Measurements from ENCODE around the gene SEC22B.
A peak's percentile ranks its signal among the peaks of the same experiment; 100 is the strongest.
"Not testable (repeated sequence)": the region's sequence is repeated elsewhere in the genome, so short reads cannot be mapped to it uniquely, and the experiment has no call there.

The SEC22B gene

DNA sequence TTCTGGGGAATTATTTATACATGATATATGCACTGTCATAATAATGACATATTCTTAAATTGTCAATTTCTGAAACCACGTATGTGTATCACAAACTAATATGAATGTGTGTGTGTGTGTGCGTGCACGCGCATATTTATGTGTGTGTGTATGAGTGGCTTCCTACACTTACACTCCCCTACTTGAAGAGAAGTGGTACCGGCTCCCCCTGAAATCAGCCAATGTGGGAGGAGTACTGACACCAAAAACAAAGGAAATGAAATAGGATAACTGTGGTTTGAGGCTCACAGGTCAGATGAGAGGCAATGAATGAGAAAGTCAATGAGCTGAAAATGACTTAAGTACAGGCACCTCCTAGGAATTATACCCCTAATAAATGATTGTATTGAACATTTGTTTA lies 64.1 kb downstream of the SEC22B start:
- not testable (repeated sequence) for H3K79me2 ChIP-seq (ENCODE audit: insufficient read depth, low read length); H2AFZ ChIP-seq (ENCODE audit: low read depth, low read length); H3K4me2 ChIP-seq (ENCODE audit: insufficient read depth, low read length); DNase-seq; H3K4me1 ChIP-seq (ENCODE audit: insufficient read depth, low read length); H3K9ac ChIP-seq (ENCODE audit: low read depth, low read length); H4K20me1 ChIP-seq (ENCODE audit: insufficient read depth, low read length); H3K36me3 ChIP-seq (ENCODE audit: insufficient read depth, low read length); H3K4me3 ChIP-seq (ENCODE audit: low read depth in 1 of 2, low read length in 2 of 2); H3K27me3 ChIP-seq (ENCODE audit: insufficient read depth, low read length, poor library complexity); H3K9me3 ChIP-seq (ENCODE audit: insufficient read depth, low read length, severe bottlenecking); H3K27ac ChIP-seq (ENCODE audit: low read length)
- ATAC-seq (ENCODE audit: insufficient read depth, low read depth), result peak; percentile 64; the same call in 2 of the 3 replicates

DNA sequence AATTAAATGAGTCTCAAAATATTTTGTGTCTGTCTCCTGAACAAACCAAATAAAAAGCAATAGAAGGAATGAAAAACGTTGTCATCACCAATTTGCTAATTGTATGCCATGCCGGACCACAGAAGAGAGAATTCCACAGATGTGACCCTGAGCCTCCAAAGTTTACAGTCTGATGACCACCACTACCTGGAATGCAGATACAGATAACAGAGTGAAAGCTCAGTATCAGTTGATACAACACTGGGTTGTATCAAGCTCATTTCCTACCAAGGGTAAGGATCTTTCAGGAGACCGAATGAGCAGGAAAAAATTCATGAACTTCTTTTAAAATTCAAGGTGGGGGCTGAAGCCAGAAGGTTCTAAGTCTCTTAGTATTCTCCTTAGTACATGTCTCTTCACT lies 64.5 kb downstream of the SEC22B start:
- DNase-seq; H2AFZ ChIP-seq (ENCODE audit: low read depth, low read length); H3K4me1 ChIP-seq (ENCODE audit: insufficient read depth, low read length); H3K4me3 ChIP-seq (ENCODE audit: low read depth in 1 of 2, low read length in 2 of 2); H3K9ac ChIP-seq (ENCODE audit: low read depth, low read length); H3K79me2 ChIP-seq (ENCODE audit: insufficient read depth, low read length); H3K27me3 ChIP-seq (ENCODE audit: insufficient read depth, low read length, poor library complexity); H3K4me2 ChIP-seq (ENCODE audit: insufficient read depth, low read length); H4K20me1 ChIP-seq (ENCODE audit: insufficient read depth, low read length); H3K27ac ChIP-seq (ENCODE audit: low read length); ATAC-seq (ENCODE audit: insufficient read depth, low read depth); H3K9me3 ChIP-seq (ENCODE audit: insufficient read depth, low read length, severe bottlenecking); H3K36me3 ChIP-seq (ENCODE audit: insufficient read depth, low read length): not testable (repeated sequence)

DNA sequence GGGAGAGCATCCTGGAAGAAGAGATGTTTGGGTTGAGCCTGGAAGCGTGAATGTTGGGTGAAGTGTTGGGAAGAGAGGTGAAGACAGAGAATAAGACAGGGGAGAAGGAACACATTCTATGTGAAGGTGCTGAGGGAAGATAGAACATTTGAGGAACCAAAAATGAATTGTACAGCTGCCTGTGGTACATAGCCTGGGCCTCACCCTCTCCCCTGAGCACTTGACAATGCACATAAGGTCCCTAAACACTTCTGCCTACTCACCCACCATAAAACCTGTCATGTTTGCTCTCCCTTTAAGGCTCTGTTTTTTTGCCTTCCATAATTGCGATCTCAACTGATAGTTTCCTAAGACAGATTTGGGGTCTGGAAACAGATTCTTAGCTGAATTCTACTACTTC lies 65.3 kb downstream of the SEC22B start:
- H4K20me1 ChIP-seq (ENCODE audit: insufficient read depth, low read length); H3K4me3 ChIP-seq (ENCODE audit: low read depth in 1 of 2, low read length in 2 of 2); H3K4me1 ChIP-seq (ENCODE audit: insufficient read depth, low read length); ATAC-seq (ENCODE audit: insufficient read depth, low read depth); H3K9me3 ChIP-seq (ENCODE audit: insufficient read depth, low read length, severe bottlenecking); H3K27me3 ChIP-seq (ENCODE audit: insufficient read depth, low read length, poor library complexity); H3K27ac ChIP-seq (ENCODE audit: low read length); H3K36me3 ChIP-seq (ENCODE audit: insufficient read depth, low read length); H3K4me2 ChIP-seq (ENCODE audit: insufficient read depth, low read length); H2AFZ ChIP-seq (ENCODE audit: low read depth, low read length); H3K79me2 ChIP-seq (ENCODE audit: insufficient read depth, low read length); H3K9ac ChIP-seq (ENCODE audit: low read depth, low read length); DNase-seq: not testable (repeated sequence)

DNA sequence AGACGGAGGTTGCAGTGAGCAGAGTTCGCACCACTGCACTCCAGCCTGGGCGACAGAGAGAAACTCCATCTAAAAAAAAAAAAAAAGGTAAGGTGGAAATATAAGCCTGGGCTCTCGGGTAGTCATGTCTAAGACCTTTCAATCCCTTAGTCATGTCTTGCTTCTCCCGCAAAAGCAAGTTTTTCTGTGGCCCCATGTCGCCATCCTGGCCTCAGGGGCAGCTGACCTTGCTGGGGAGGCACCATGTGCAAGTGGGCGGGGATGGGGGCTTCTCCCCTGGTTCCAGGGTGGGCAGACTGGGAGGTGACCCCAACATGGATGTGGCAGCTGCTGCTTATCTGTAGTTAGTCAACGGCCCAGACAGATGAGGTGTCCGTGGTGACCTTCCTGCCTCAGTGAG lies 66.7 kb downstream of the SEC22B start:
- not testable (repeated sequence) for DNase-seq; H3K27me3 ChIP-seq (ENCODE audit: insufficient read depth, low read length, poor library complexity); H3K9me3 ChIP-seq (ENCODE audit: insufficient read depth, low read length, severe bottlenecking); ATAC-seq (ENCODE audit: insufficient read depth, low read depth); H3K36me3 ChIP-seq (ENCODE audit: insufficient read depth, low read length); H3K9ac ChIP-seq (ENCODE audit: low read depth, low read length); H3K4me3 ChIP-seq (ENCODE audit: low read depth in 1 of 2, low read length in 2 of 2); H3K4me2 ChIP-seq (ENCODE audit: insufficient read depth, low read length); H3K4me1 ChIP-seq (ENCODE audit: insufficient read depth, low read length); H3K27ac ChIP-seq (ENCODE audit: low read length); H3K79me2 ChIP-seq (ENCODE audit: insufficient read depth, low read length); H2AFZ ChIP-seq (ENCODE audit: low read depth, low read length); H4K20me1 ChIP-seq (ENCODE audit: insufficient read depth, low read length)

DNA sequence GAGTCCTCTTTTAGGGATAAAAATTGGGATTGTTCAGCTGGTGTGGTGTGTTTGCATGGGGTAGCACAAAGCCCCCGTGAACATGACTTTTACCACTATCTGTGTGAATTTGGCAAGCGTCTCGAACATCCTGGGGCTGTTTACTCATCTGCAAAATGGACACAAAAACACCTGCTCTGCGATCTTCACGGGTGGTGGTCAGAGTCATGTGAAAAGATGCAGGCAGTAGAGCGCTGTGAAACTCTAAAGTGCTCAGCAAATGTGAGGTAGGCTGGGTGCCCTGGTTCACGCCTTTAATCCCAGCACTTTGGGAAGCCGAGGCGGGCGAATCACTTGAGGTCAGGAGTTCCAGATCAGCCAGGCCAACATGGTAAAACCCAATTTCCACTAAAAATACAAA lies 67.1 kb downstream of the SEC22B start:
- not testable (repeated sequence) for H3K9me3 ChIP-seq (ENCODE audit: insufficient read depth, low read length, severe bottlenecking); H2AFZ ChIP-seq (ENCODE audit: low read depth, low read length); ATAC-seq (ENCODE audit: insufficient read depth, low read depth); H3K9ac ChIP-seq (ENCODE audit: low read depth, low read length); H3K4me1 ChIP-seq (ENCODE audit: insufficient read depth, low read length); H3K27me3 ChIP-seq (ENCODE audit: insufficient read depth, low read length, poor library complexity); H4K20me1 ChIP-seq (ENCODE audit: insufficient read depth, low read length); H3K4me3 ChIP-seq (ENCODE audit: low read depth in 1 of 2, low read length in 2 of 2); H3K4me2 ChIP-seq (ENCODE audit: insufficient read depth, low read length); H3K36me3 ChIP-seq (ENCODE audit: insufficient read depth, low read length); H3K27ac ChIP-seq (ENCODE audit: low read length); H3K79me2 ChIP-seq (ENCODE audit: insufficient read depth, low read length); DNase-seq

DNA sequence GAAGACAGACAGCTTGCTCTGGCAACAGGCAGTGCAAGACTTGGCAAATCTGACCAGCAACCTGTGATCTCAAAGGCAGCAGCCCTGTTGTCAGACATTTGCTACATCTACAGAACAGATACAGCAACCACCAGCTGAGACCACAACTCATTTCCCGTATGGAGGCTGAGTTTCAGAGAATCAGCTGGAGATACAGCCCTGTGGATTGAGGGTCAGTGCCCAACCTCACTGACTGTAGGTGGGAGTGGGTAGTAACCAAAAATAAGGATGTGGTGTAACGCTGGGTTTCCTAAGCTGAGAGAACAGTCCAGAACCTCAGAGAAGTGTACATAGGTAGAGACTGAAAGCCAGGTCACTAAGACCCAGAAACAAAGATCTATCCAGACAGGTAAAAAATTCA lies 71.0 kb downstream of the SEC22B start:
- not testable (repeated sequence) for H3K79me2 ChIP-seq (ENCODE audit: insufficient read depth, low read length); H3K9me3 ChIP-seq (ENCODE audit: insufficient read depth, low read length, severe bottlenecking); H3K9ac ChIP-seq (ENCODE audit: low read depth, low read length); H3K27me3 ChIP-seq (ENCODE audit: insufficient read depth, low read length, poor library complexity); H3K36me3 ChIP-seq (ENCODE audit: insufficient read depth, low read length); H3K4me3 ChIP-seq (ENCODE audit: low read depth in 1 of 2, low read length in 2 of 2); H2AFZ ChIP-seq (ENCODE audit: low read depth, low read length); H3K4me2 ChIP-seq (ENCODE audit: insufficient read depth, low read length); H3K4me1 ChIP-seq (ENCODE audit: insufficient read depth, low read length); H3K27ac ChIP-seq (ENCODE audit: low read length); DNase-seq; H4K20me1 ChIP-seq (ENCODE audit: insufficient read depth, low read length)
- peak; percentile 79 for ATAC-seq (ENCODE audit: insufficient read depth, low read depth)

DNA sequence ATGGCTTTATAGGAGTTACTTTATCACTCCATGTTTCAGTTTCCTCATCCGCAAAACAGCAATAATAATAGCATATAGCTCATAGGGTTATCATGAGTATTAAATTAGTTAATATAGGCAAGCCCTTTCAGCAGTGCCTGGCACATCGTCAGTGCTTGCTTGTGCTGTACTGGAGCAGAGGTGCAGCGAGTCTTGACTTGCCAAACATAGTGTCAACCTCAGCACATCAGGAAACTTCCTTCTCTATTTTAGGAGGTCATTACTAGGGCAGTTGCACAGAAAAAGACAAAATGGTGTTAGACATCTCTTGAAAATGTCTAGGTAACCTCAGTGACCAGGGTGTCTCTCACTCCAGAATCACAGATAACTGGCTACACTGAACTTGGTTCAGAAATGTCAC lies 72.6 kb downstream of the SEC22B start:
- not testable (repeated sequence) for H3K9ac ChIP-seq (ENCODE audit: low read depth, low read length); H3K27me3 ChIP-seq (ENCODE audit: insufficient read depth, low read length, poor library complexity); H4K20me1 ChIP-seq (ENCODE audit: insufficient read depth, low read length); H3K4me3 ChIP-seq (ENCODE audit: low read depth in 1 of 2, low read length in 2 of 2); H3K27ac ChIP-seq (ENCODE audit: low read length); H3K36me3 ChIP-seq (ENCODE audit: insufficient read depth, low read length); H2AFZ ChIP-seq (ENCODE audit: low read depth, low read length); H3K4me2 ChIP-seq (ENCODE audit: insufficient read depth, low read length); H3K79me2 ChIP-seq (ENCODE audit: insufficient read depth, low read length); H3K9me3 ChIP-seq (ENCODE audit: insufficient read depth, low read length, severe bottlenecking); H3K4me1 ChIP-seq (ENCODE audit: insufficient read depth, low read length); DNase-seq; ATAC-seq (ENCODE audit: insufficient read depth, low read depth)

DNA sequence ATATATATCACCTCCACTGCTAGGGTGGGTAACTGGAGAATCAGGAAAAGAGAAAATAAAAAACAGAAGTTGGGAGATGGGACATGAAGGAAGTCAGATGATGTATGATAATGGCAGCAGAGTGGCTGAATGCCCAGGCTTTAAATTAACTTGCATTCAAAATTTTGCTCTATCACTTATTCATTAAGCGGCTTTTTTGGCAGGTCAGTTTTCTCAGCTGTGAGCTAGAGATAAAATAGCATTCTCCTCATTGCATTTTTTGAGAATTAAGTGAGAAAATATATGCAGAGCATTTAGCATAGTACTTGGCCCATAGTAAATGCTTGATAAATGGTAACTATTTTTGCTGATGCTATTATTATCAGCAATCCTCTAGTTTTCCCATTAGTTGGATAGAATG lies 74.7 kb downstream of the SEC22B start:
- not testable (repeated sequence) for H3K9me3 ChIP-seq (ENCODE audit: insufficient read depth, low read length, severe bottlenecking); H3K4me3 ChIP-seq (ENCODE audit: low read depth in 1 of 2, low read length in 2 of 2); H3K27me3 ChIP-seq (ENCODE audit: insufficient read depth, low read length, poor library complexity); H3K9ac ChIP-seq (ENCODE audit: low read depth, low read length); DNase-seq; H3K36me3 ChIP-seq (ENCODE audit: insufficient read depth, low read length); H3K4me2 ChIP-seq (ENCODE audit: insufficient read depth, low read length); H4K20me1 ChIP-seq (ENCODE audit: insufficient read depth, low read length); ATAC-seq (ENCODE audit: insufficient read depth, low read depth); H3K4me1 ChIP-seq (ENCODE audit: insufficient read depth, low read length); H3K79me2 ChIP-seq (ENCODE audit: insufficient read depth, low read length); H2AFZ ChIP-seq (ENCODE audit: low read depth, low read length); H3K27ac ChIP-seq (ENCODE audit: low read length)
